Loucy (cell line): Measurements from ENCODE around the gene COBLL1.

Experiments used
- H2AFZ ChIP-seq: fragments of 200-600 bp; sonication (generic); 2 replicates; pipeline ENCODE4 v1.6.0; 2016; ENCODE audit warnings: antibody characterized with exemption, mild to moderate bottlenecking, low read length, moderate library complexity
- H3F3A ChIP-seq: fragments of 200-600 bp; 2 replicates; pipeline ENCODE4 v1.6.0; 2016; ENCODE audit warnings: antibody characterized with exemption, low read depth, mild to moderate bottlenecking
- H3K27me3 ChIP-seq: fragments of 200-600 bp; sonication (generic); 2 replicates; pipeline ENCODE4 v1.6.1; 2014; ENCODE audit warnings: low read length, mild to moderate bottlenecking; ENCODE audit not compliant: insufficient read depth, poor library complexity, severe bottlenecking
- H3K36me3 ChIP-seq: fragments of 200-600 bp; sonication (generic); 2 replicates; pipeline ENCODE4 v1.6.1; 2016; ENCODE audit warnings: low read length; ENCODE audit not compliant: insufficient read depth
- H3K4me1 ChIP-seq: fragments of 200-600 bp; sonication (generic); 2 replicates; pipeline ENCODE4 v1.5.1; 2014; ENCODE audit warnings: low read length, mild to moderate bottlenecking; ENCODE audit not compliant: insufficient read depth, poor library complexity, severe bottlenecking
- H3K4me2 ChIP-seq: fragments of 200-600 bp; sonication (generic); 2 replicates; pipeline ENCODE4 v1.6.0; 2014; ENCODE audit warnings: antibody characterized with exemption, low read length, low read depth, mild to moderate bottlenecking; ENCODE audit not compliant: poor library complexity, severe bottlenecking
- H3K4me3 ChIP-seq: fragments of 200-600 bp; sonication (generic); 2 replicates; pipeline ENCODE4 v1.5.1; 2014; ENCODE audit warnings: low read length, mild to moderate bottlenecking, mixed read lengths; ENCODE audit not compliant: poor library complexity, severe bottlenecking
- H3K79me2 ChIP-seq: fragments of 200-600 bp; sonication (generic); 2 replicates; pipeline ENCODE4 v1.6.1; 2014; ENCODE audit warnings: low read length; ENCODE audit not compliant: insufficient read depth
- H3K9ac ChIP-seq: fragments of 200-600 bp; sonication (generic); 2 replicates; pipeline ENCODE4 v1.6.0; 2014; ENCODE audit warnings: mild to moderate bottlenecking, low read depth, low read length, moderate library complexity; ENCODE audit not compliant: poor library complexity, severe bottlenecking
- H3K9me2 ChIP-seq: fragments of 200-600 bp; sonication (generic); replicated peaks from 2 replicates; pipeline ENCODE4 v1.6.1; 2016; ENCODE audit warnings: low read depth, low read length, mixed read lengths
- H3K9me3 ChIP-seq: fragments of 200-600 bp; sonication (generic); 2 replicates; pipeline ENCODE4 v1.6.1; 2014; ENCODE audit warnings: mild to moderate bottlenecking, antibody characterized with exemption, low read length, low read depth; ENCODE audit not compliant: insufficient read depth
- H4K20me1 ChIP-seq: fragments of 200-600 bp; sonication (generic); 2 replicates; pipeline ENCODE4 v1.6.0; 2014; ENCODE audit warnings: antibody characterized with exemption, low read length, mild to moderate bottlenecking; ENCODE audit not compliant: insufficient read depth, poor library complexity, severe bottlenecking
- EZH2phosphoT487 ChIP-seq: fragments of 200-600 bp; IDR thresholded peaks from 2 replicates; pipeline ENCODE4 v1.6.1; 2018; ENCODE audit warnings: antibody characterized with exemption, mild to moderate bottlenecking, moderate library complexity, borderline replicate concordance
- TF ChIP-seq, protein P1 (sequence below): fragments of 200-600 bp; sonication (generic); conservative IDR thresholded peaks from 2 replicates; pipeline ENCODE4 v1.5.1; 2014; ENCODE audit warnings: mild to moderate bottlenecking, antibody characterized with exemption, low read length

The COBLL1 gene

GRCh38 chr2:164850235-164850634 lies 8.6 kb upstream of the COBLL1 start:
- no peak overlapping the region for H3K4me2 ChIP-seq
- no peaks in the 10 kb centered on the region for H3K79me2 ChIP-seq
- H3F3A ChIP-seq: no peaks in the 10 kb centered on the region
- H3K9me2 ChIP-seq: no peaks in the 10 kb centered on the region
- no peaks in the 10 kb centered on the region for H3K27me3 ChIP-seq
- H3K4me1 ChIP-seq: no peaks in the 10 kb centered on the region
- H3K36me3 ChIP-seq: no peaks in the 10 kb centered on the region
- H4K20me1 ChIP-seq: no peaks in the 10 kb centered on the region
- H3K4me3 ChIP-seq: no peak overlapping the region
- H3K9me3 ChIP-seq: no peaks in the 10 kb centered on the region
- no peak overlapping the region for H3K9ac ChIP-seq
- TF ChIP-seq EZH2phosphoT487: no peak
- TF ChIP-seq, protein P1, sequence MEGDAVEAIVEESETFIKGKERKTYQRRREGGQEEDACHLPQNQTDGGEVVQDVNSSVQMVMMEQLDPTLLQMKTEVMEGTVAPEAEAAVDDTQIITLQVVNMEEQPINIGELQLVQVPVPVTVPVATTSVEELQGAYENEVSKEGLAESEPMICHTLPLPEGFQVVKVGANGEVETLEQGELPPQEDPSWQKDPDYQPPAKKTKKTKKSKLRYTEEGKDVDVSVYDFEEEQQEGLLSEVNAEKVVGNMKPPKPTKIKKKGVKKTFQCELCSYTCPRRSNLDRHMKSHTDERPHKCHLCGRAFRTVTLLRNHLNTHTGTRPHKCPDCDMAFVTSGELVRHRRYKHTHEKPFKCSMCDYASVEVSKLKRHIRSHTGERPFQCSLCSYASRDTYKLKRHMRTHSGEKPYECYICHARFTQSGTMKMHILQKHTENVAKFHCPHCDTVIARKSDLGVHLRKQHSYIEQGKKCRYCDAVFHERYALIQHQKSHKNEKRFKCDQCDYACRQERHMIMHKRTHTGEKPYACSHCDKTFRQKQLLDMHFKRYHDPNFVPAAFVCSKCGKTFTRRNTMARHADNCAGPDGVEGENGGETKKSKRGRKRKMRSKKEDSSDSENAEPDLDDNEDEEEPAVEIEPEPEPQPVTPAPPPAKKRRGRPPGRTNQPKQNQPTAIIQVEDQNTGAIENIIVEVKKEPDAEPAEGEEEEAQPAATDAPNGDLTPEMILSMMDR: no peak
- H2AFZ ChIP-seq: no peak overlapping the region

DNA sequence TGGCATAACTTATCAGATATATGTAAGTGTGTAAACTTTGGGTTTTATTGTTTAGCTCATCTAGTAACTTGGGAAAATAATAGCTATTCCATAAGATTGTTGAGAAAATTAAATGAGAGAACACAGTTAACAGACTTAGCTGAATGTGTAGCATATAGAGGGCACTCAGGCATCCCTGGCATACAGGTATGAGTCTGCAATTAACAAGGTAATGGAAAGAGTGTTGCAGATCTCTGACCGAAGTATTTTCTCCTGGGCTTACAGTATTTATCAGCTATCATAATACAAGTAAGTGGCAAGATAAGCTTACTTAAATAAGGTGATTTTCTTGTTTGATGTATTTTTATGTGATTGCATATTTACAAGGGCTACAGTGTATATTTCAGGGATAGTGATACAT lies 7.9 kb upstream of the COBLL1 start:
- H4K20me1 ChIP-seq: no peaks in the 10 kb centered on the region
- H3K4me1 ChIP-seq: no peaks in the 10 kb centered on the region
- H3K36me3 ChIP-seq: no peaks in the 10 kb centered on the region
- H3K9me3 ChIP-seq: no peaks in the 10 kb centered on the region
- no peak overlapping the region for H2AFZ ChIP-seq
- no peak for TF ChIP-seq EZH2phosphoT487
- TF ChIP-seq, protein P1: no peak
- no peak overlapping the region for H3K4me3 ChIP-seq
- H3K9me2 ChIP-seq: no peaks in the 10 kb centered on the region
- H3F3A ChIP-seq: no peaks in the 10 kb centered on the region
- H3K27me3 ChIP-seq: no peaks in the 10 kb centered on the region
- no peaks in the 10 kb centered on the region for H3K79me2 ChIP-seq
- no peak overlapping the region for H3K4me2 ChIP-seq
- H3K9ac ChIP-seq: no peak overlapping the region

GRCh38 chr2:164847981-164848741 lies 6.5 kb upstream of the COBLL1 start:
- TF ChIP-seq EZH2phosphoT487: no peak
- TF ChIP-seq, protein P1: no peak
- Histone ChIP-seq H3K4me1 (peaks cover 5% of the 10 kb centered on the region), H3K9me3 (no peaks in the 10 kb centered on the region), H3K9me2 (no peaks in the 10 kb centered on the region), H2AFZ (0 out of 2 replicates have a peak overlapping the region, but pooled peaks have one; percentile 0), H3K79me2 (no peaks in the 10 kb centered on the region), H4K20me1 (no peaks in the 10 kb centered on the region), H3F3A (no peaks in the 10 kb centered on the region), H3K4me3 (no peak overlapping the region), H3K4me2 (no peak overlapping the region), H3K36me3 (no peaks in the 10 kb centered on the region), H3K9ac (no peak overlapping the region), H3K27me3 (no peaks in the 10 kb centered on the region)
